Common myeloid progenitor, CD34-positive (primary cell): ENCODE results near the gene WDR1.

Experiments
- CTCF ChIA-PET: fragments of 350-600 bp; sonication (Branson Sonifier 250); formaldehyde crosslinking; loops from one replicate; lab custom pipeline; 2021; ENCODE audit warnings: antibody characterized with exemption; lab: Charles Lee
- POLR2A ChIA-PET: fragments of 350-600 bp; sonication (Branson Sonifier 250); formaldehyde crosslinking; loops from one replicate; lab custom pipeline; 2021; ENCODE audit warnings: antibody characterized with exemption; lab: Charles Lee
- DNase-seq, 3 donors: peaks; one replicate each; pipeline versions ENCODE4 v3.0.0 to v3.0.0-alpha.2; 2013
- H3K27ac ChIP-seq, 2 experiments: 1 replicate in 1 of 2; 2 replicates in 1 of 2; pipeline ENCODE4 v1.7.0; 2013; ENCODE audit warnings: inconsistent platforms in 2 of 2, low read length in 2 of 2, mild to moderate bottlenecking in 2 of 2, low read depth in 1 of 2, moderate library complexity in 1 of 2; ENCODE audit not compliant: severe bottlenecking in 2 of 2, insufficient read depth in 1 of 2, poor library complexity in 1 of 2
- H3K27me3 ChIP-seq, 5 experiments: replicated peaks in 2 of 5; 1 replicate in 3 of 5; 2 replicates in 2 of 5; pipeline versions ENCODE4 v1.6.1 to v1.7.0; 2013; ENCODE audit warnings: low read length in 4 of 5, mild to moderate bottlenecking in 2 of 5, moderate library complexity in 2 of 5, inconsistent platforms in 1 of 5; ENCODE audit not compliant: insufficient read depth in 5 of 5, control insufficient read depth in 4 of 5
- H3K36me3 ChIP-seq, 4 experiments: 1 replicate in 2 of 4; 2 replicates in 2 of 4; pipeline versions ENCODE4 v1.6.1 to v1.7.0; 2013; ENCODE audit warnings: low read length in 3 of 4, control low read depth in 1 of 4, mild to moderate bottlenecking in 1 of 4; ENCODE audit not compliant: control insufficient read depth in 4 of 4, insufficient read depth in 4 of 4
- H3K4me1 ChIP-seq, 4 experiments: 1 replicate in 3 of 4; 2 replicates in 1 of 4; pipeline versions ENCODE4 v1.6.1 to v1.7.1; 2013; ENCODE audit warnings: low read length in 3 of 4, mild to moderate bottlenecking in 3 of 4, control low read depth in 1 of 4, inconsistent platforms in 1 of 4, moderate library complexity in 1 of 4; ENCODE audit not compliant: control insufficient read depth in 4 of 4, insufficient read depth in 4 of 4; ENCODE audit errors: control extremely low read depth in 1 of 4
- H3K4me3 ChIP-seq, 7 experiments: 1 replicate in 4 of 7; 2 replicates in 3 of 7; pipeline versions ENCODE4 v1.5.1 to v1.7.0; 2013; ENCODE audit warnings: mild to moderate bottlenecking in 7 of 7, low read length in 6 of 7, moderate library complexity in 6 of 7, inconsistent platforms in 2 of 7, low read depth in 2 of 7, control low read depth in 1 of 7; ENCODE audit not compliant: insufficient read depth in 4 of 7, control insufficient read depth in 1 of 7; ENCODE audit errors: extremely low read depth in 1 of 7
- H3K9me3 ChIP-seq, 5 experiments: 1 replicate in 4 of 5; 2 replicates in 1 of 5; pipeline versions ENCODE4 v1.6.1 to v1.7.1; 2013; ENCODE audit warnings: low read length in 4 of 5, mild to moderate bottlenecking in 2 of 5, inconsistent platforms in 1 of 5, low read depth in 1 of 5, moderate library complexity in 1 of 5; ENCODE audit not compliant: control insufficient read depth in 4 of 5, insufficient read depth in 2 of 5; ENCODE audit errors: control extremely low read depth in 1 of 5
- WGBS: methylation state at CpG from one replicate; pipeline ENCODE4 v1.1.5; 2013; ENCODE audit not compliant: insufficient coverage; 5-methylcytosine and 5-hydroxymethylcytosine counted together

The WDR1 gene

GRCh38 chr4:10085828-10086505 lies 30.6 kb downstream of the WDR1 start:
- no peaks in the 10 kb centered on the region for H3K9me3 ChIP-seq
- H3K4me3 ChIP-seq: no peak overlapping the region
- H3K36me3 ChIP-seq: peaks cover 16 to 99% (median 71%) of the 10 kb centered on the region in 4 experiments
- ChIA-PET CTCF (interaction anchor here (1.1 to 1.9 kb wide), 4 partner anchors 12 to 73 kb away, joined by 3 to 7 read pairs (median 3); no protein-coding TSS in a partner anchor), POLR2A (no interaction called here)
- peaks cover 0 to 1% (median 0%) of the 10 kb centered on the region in 4 experiments for H3K4me1 ChIP-seq
- H3K27me3 ChIP-seq: no peaks in the 10 kb centered on the region
- no peak overlapping the region for H3K27ac ChIP-seq
- DNase-seq: no peak
- WGBS: 96% methylated on average over 18 of the region's 23 CpGs

- H3K36me3 ChIP-seq: peaks cover 19 to 99% (median 71%) of the 10 kb centered on the region in 4 experiments
- no peak for DNase-seq
- H3K27me3 ChIP-seq: no peaks in the 10 kb centered on the region
- POLR2A ChIA-PET: interaction anchor here (0.9 kb wide), 1 partner anchor 76 kb away, joined by 3 read pairs; no protein-coding TSS in a partner anchor
- H3K4me3 ChIP-seq: no peak overlapping the region
- no peak overlapping the region for H3K27ac ChIP-seq
- no peaks in the 10 kb centered on the region for H3K9me3 ChIP-seq
- 96% methylated on average over 9 of the region's 11 CpGs for WGBS
- no peaks in the 10 kb centered on the region for H3K4me1 ChIP-seq
- CTCF ChIA-PET: interaction anchor here (1.0 to 1.9 kb wide), 4 partner anchors 11 to 73 kb away, joined by 3 to 7 read pairs (median 3); no protein-coding TSS in a partner anchor
These were observed 31.2 kb downstream of the WDR1 start for GRCh38 chr4:10085386-10085785.

- Histone ChIP-seq H3K27ac (no peak overlapping the region), H3K9me3 (no peaks in the 10 kb centered on the region), H3K4me3 (no peak overlapping the region), H3K4me1 (no peaks in the 10 kb centered on the region), H3K36me3 (peaks cover 16 to 99% (median 74%) of the 10 kb centered on the region in 4 experiments), H3K27me3 (no peaks in the 10 kb centered on the region)
- ChIA-PET CTCF (interaction anchor here (1.0 to 1.9 kb wide), 5 partner anchors 10 to 74 kb away, joined by 3 to 7 read pairs (median 3); no protein-coding TSS in a partner anchor), POLR2A (interaction anchor here (0.9 kb wide), 1 partner anchor 76 kb away, joined by 3 read pairs; no protein-coding TSS in a partner anchor)
- 95% methylated on average over 16 of the region's 21 CpGs for WGBS
- no peak for DNase-seq
These were observed 31.8 kb downstream of the WDR1 start for GRCh38 chr4:10084651-10085358.

GRCh38 chr4:10083861-10084641 lies 32.5 kb downstream of the WDR1 start:
- Histone ChIP-seq H3K4me1 (no peaks in the 10 kb centered on the region), H3K27ac (no peak overlapping the region), H3K36me3 (peaks cover 18 to 99% (median 77%) of the 10 kb centered on the region in 4 experiments), H3K27me3 (no peaks in the 10 kb centered on the region), H3K4me3 (no peak overlapping the region), H3K9me3 (no peaks in the 10 kb centered on the region)
- ChIA-PET POLR2A (no interaction called here), CTCF (interaction anchor here (1.4 to 1.9 kb wide), 3 partner anchors 10 to 74 kb away, joined by 4 to 7 read pairs (median 5); no protein-coding TSS in a partner anchor)
- no peak for DNase-seq
- 95% methylated on average over 20 of the region's 23 CpGs for WGBS

- Histone ChIP-seq H3K27ac (no peak overlapping the region), H3K9me3 (no peaks in the 10 kb centered on the region), H3K4me3 (no peak overlapping the region), H3K36me3 (peaks cover 15 to 99% (median 81%) of the 10 kb centered on the region in 4 experiments), H3K27me3 (no peaks in the 10 kb centered on the region), H3K4me1 (no peaks in the 10 kb centered on the region)
- no peak for DNase-seq
- 97% methylated on average over 12 of the region's 12 CpGs for WGBS
- ChIA-PET POLR2A (no interaction called here), CTCF (interaction anchor here (1.4 kb wide), 2 partner anchors 11 kb away, joined by 4 to 5 read pairs; no protein-coding TSS in a partner anchor)
These were observed 33.2 kb downstream of the WDR1 start for GRCh38 chr4:10083331-10083771.

- Histone ChIP-seq H3K4me1 (no peaks in the 10 kb centered on the region), H3K27me3 (no peaks in the 10 kb centered on the region), H3K36me3 (peaks cover 16 to 99% (median 82%) of the 10 kb centered on the region in 4 experiments), H3K27ac (no peak overlapping the region), H3K9me3 (no peaks in the 10 kb centered on the region), H3K4me3 (no peak overlapping the region)
- 95% methylated on average over 19 of the region's 20 CpGs for WGBS
- POLR2A ChIA-PET: no interaction called here
- CTCF ChIA-PET: interaction anchor here (1.2 to 1.4 kb wide), 2 partner anchors 10 kb away, joined by 4 read pairs; no protein-coding TSS in a partner anchor
- DNase-seq: no peak
These were observed 33.9 kb downstream of the WDR1 start for GRCh38 chr4:10082459-10083272.
